ENCODE results near the gene ACP1. TPM values are rescaled to one million over a fixed set of nuclear protein-coding genes. Genes with fewer than 3 reads are reported as not detected.

ACP1 gene
- total and polyA plus RNA-seq, 2 of the 8 experiments (the other 6 are each of a cell fraction or from before 2014, with no cell fraction given) = 115 to 155 TPM

DNA sequence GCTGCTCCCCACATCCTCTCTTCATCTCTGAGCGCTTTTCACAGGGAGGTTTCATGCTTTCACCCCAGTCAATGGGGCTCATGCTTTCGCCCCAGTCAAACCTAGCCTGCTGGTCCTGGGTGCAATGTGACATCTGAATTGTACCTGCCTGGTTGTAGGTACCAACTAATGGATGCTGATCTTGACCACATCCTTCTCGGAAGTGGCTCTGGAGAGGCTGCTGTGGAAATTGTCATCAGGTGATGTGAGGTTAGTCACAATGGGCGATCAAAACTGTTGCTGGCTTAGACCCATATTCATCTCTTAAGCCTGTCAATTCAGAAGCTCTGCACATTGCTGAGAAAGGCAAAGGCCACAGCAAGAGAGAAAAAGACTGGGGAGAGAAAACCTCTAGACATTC is 55.8 kb downstream of the ACP1 start:
- Histone ChIP-seq H3K56ac (replicated peaks; ENCODE audit: insufficient read length, low read depth, low read length) (no peak overlapping the region), H3K4ac (replicated peaks; ENCODE audit: insufficient read length, low read depth, low read length) (no peak overlapping the region), H2BK15ac (ENCODE audit: low read length) (no peak overlapping the region), H4K20me1 (replicated peaks in 1 of 2; ENCODE audit: control insufficient read depth in 1 of 2, insufficient read depth in 2 of 2, low read length in 2 of 2) (peaks cover 0 to 7% of the 10 kb centered on the region in 2 experiments), H3K4me3 (ENCODE audit: extremely low read depth in 1 of 4, insufficient read depth in 2 of 4, low read depth in 3 of 4, low read length in 4 of 4) (no peak overlapping the region), H3K79me1 (ENCODE audit: low read depth, low read length) (no peaks in the 10 kb centered on the region), H3K27ac (ENCODE audit: low read depth, low read length) (no peak overlapping the region), H2BK12ac (ENCODE audit: low read depth, low read length) (no peak overlapping the region), H3K9me3 (ENCODE audit: insufficient read depth in 2 of 2, low read depth in 1 of 2, low read length in 1 of 2) (no peaks in the 10 kb centered on the region; a peak in 1 of 4 replicates), H3K14ac (ENCODE audit: insufficient read length) (no peak overlapping the region), H2AFZ (ENCODE audit: low read length) (no peak overlapping the region), H2BK5ac (ENCODE audit: low read depth, low read length) (no peak overlapping the region), H4K8ac (ENCODE audit: extremely low read depth, insufficient read depth, low read length) (no peak overlapping the region), H4K91ac (replicated peaks; ENCODE audit: insufficient read length, low read length) (no peak overlapping the region), H3K9ac (replicated peaks in 1 of 4; ENCODE audit: extremely low read depth in 1 of 4, low read depth in 3 of 4, low read length in 3 of 4) (no peak overlapping the region), H2AK5ac (ENCODE audit: low read depth, low read length) (no peak overlapping the region), H3K23ac (ENCODE audit: insufficient read length) (no peak overlapping the region), H3K4me2 (ENCODE audit: insufficient read depth in 1 of 2, low read depth in 2 of 2, low read length in 2 of 2) (no peak overlapping the region), H3K23me2 (ENCODE audit: low read depth, low read length) (peaks cover 4% of the 10 kb centered on the region; the same call in 1 of the 2 replicates), H3K27me3 (replicated peaks in 1 of 4; ENCODE audit: control insufficient read depth in 3 of 4, extremely low read depth in 1 of 4, insufficient read depth in 3 of 4, low read length in 3 of 4) (peaks cover 0 to 5% (median 0%) of the 10 kb centered on the region in 4 experiments; a peak in 1 of 7 replicates), H3K4me1 (replicated peaks in 1 of 4; ENCODE audit: control insufficient read depth in 3 of 4, insufficient read depth in 4 of 4, low read length in 3 of 4) (peaks cover 0 to 8% (median 5%) of the 10 kb centered on the region in 4 experiments; a peak in 5 of 7 replicates), H3K18ac (ENCODE audit: extremely low read depth, low read length) (no peak overlapping the region), H3K79me2 (ENCODE audit: control insufficient read depth in 1 of 2, insufficient read depth in 2 of 2, low read length in 2 of 2) (no peaks in the 10 kb centered on the region), H4K5ac (ENCODE audit: insufficient read length, low read depth, low read length) (no peak overlapping the region), H2BK20ac (ENCODE audit: low read length) (no peak overlapping the region), H2BK120ac (replicated peaks; ENCODE audit: low read depth, low read length) (no peak overlapping the region), H3K36me3 (ENCODE audit: control insufficient read depth in 2 of 4, insufficient read depth in 4 of 4, low read length in 3 of 4) (no peaks in the 10 kb centered on the region)
- ChIA-PET POLR2A (ENCODE audit: partially characterized antibody) (no interaction called here), CTCF (ENCODE audit: partially characterized antibody) (no interaction called here)
- no peak for FAIRE-seq
- 84% methylated on average over 4 of the region's 4 CpGs; no CpG with 5 or more reads in 1 of the 2 experiments for WGBS, 2 experiments (ENCODE audit: extremely low coverage in 1 of 2, insufficient coverage in 1 of 2, insufficient read length in 1 of 2, insufficient replicate concordance in 2 of 2, low coverage in 1 of 2, low lambda C conversion rate in 2 of 2, missing lambda C conversion rate in 1 of 2)
- no peak for DNase-seq (ENCODE audit: low read depth in 1 of 2, low spot score in 2 of 2)
- TF ChIP-seq FOSL1 (IDR thresholded peaks at IDR 0.05; ENCODE audit: insufficient read depth, low read depth, low read length) = no peak
- TF ChIP-seq CTBP2 (IDR thresholded peaks at IDR 0.05; ENCODE audit: borderline replicate concordance, insufficient read depth, insufficient read length, low read length) = no peak
- no peak for TF ChIP-seq POLR2AphosphoS5 (IDR thresholded peaks at IDR 0.05; ENCODE audit: low read depth, low read length)
- no peak for TF ChIP-seq MAFK (IDR thresholded peaks at IDR 0.05; ENCODE audit: low read depth, low read length)
- TF ChIP-seq EGR1 (IDR thresholded peaks at IDR 0.05; ENCODE audit: borderline replicate concordance, low read depth, low read length) = no peak
- no peak for TF ChIP-seq SAP30 (IDR thresholded peaks at IDR 0.05; ENCODE audit: insufficient read depth, insufficient replicate concordance, low read length)
- TF ChIP-seq ATF2 (IDR thresholded peaks at IDR 0.05; ENCODE audit: low read length) = no peak
- no peak for TF ChIP-seq CBX8 (IDR thresholded peaks at IDR 0.05; ENCODE audit: borderline replicate concordance, low read depth, low read length)
- no peak for TF ChIP-seq PHF8 (conservative IDR thresholded peaks at IDR 0.05; ENCODE audit: low read depth, low read length)

All from H1 (cell line).